ENCODE data around the gene CSAG3. TPM values are rescaled to one million over a fixed set of nuclear protein-coding genes. Genes with fewer than 3 reads are reported as not detected.
"Not testable (repeated sequence)": the region's sequence is repeated elsewhere in the genome, so short reads cannot be mapped to it uniquely, and the experiment has no call there.

The CSAG3 gene
- total RNA-seq = not detected in 2 replicates
- long read RNA-seq = 0 reads

DNA sequence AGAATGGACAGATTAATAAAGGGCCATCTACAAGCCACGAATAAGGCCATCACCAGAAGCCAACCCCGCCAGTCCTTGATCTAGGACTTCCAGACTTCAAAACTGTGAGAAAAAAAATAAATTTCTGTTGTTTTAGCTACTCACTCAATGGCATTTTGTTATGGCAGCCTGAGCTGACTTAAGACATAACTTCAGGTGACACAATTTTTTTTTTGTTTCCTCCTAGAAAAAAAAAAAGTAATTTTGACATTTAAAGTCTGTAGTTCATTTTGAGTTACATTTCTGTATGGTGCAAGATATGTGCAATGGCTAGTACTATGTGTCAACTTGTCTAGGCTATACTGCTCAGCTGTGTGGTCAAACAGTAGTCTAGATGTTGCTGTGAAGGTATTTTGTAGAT is at the start of gene CSAG3:
Gene CSAG3, plus strand, starts transcription at position 301 of the 400 bp plus-strand sequence.
- H3K27ac Mint-ChIP-seq (ENCODE audit: unreplicated experiment); H3K9me3 Mint-ChIP-seq; H3K4me3 Mint-ChIP-seq; DNase-seq (ENCODE audit: low read depth, low spot score); H3K36me3 Mint-ChIP-seq (ENCODE audit: low read depth); H3K4me1 Mint-ChIP-seq; H3K27me3 Mint-ChIP-seq (ENCODE audit: low read depth): not testable (repeated sequence)

DNA sequence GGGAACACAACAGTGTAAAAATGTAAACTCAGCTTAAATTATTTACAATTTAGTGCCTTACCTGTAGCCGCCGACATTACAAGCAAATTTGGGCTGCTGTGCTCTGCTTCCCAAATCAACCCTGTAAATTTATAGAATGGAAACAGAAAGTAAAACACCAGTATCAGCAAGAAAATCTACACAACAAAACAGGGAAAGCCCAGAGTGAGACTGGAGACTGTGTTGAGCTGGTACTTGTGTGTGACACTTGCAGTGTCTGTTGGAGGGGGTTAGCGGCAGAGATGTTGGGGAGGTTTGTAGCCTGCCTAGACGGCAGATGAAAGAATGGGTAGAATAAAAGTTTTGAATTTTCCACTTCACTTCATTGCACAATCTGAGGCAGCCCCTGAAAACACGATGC is 45.8 kb upstream of the CSAG3 start:
- not testable (repeated sequence) for H3K27me3 Mint-ChIP-seq (ENCODE audit: low read depth); H3K4me3 Mint-ChIP-seq; H3K36me3 Mint-ChIP-seq (ENCODE audit: low read depth); H3K4me1 Mint-ChIP-seq; H3K9me3 Mint-ChIP-seq; H3K27ac Mint-ChIP-seq (ENCODE audit: unreplicated experiment); DNase-seq (ENCODE audit: low read depth, low spot score)

- not testable (repeated sequence) for H3K27me3 Mint-ChIP-seq (ENCODE audit: low read depth); H3K4me3 Mint-ChIP-seq; H3K4me1 Mint-ChIP-seq; H3K27ac Mint-ChIP-seq (ENCODE audit: unreplicated experiment); H3K36me3 Mint-ChIP-seq (ENCODE audit: low read depth); H3K9me3 Mint-ChIP-seq; DNase-seq (ENCODE audit: low read depth, low spot score)
These were observed 44.9 kb upstream of the CSAG3 start, which contains the start of gene MAGEA2B for GRCh38 chrX:152713815-152714787. Gene MAGEA2B, plus strand, starts transcription at chrX:152714628. Its CDS starts 2,479 bp downstream, at chrX:152717107.

- no peak for DNase-seq (ENCODE audit: low read depth, low spot score)
- H3K27me3 Mint-ChIP-seq (ENCODE audit: low read depth) = peaks cover 5% of the 10 kb centered on the region
- no peaks in the 10 kb centered on the region for H3K4me1 Mint-ChIP-seq
- H3K36me3 Mint-ChIP-seq (ENCODE audit: low read depth) = peaks cover 2% of the 10 kb centered on the region
- TF ChIP-seq CTCF (conservative IDR thresholded peaks at IDR 0.05) = no peak
- H3K27ac Mint-ChIP-seq (ENCODE audit: unreplicated experiment) = no peak overlapping the region
- H3K4me3 Mint-ChIP-seq = no peak overlapping the region
- H3K9me3 Mint-ChIP-seq = peaks cover 6% of the 10 kb centered on the region
These were observed 33.6 kb upstream of the CSAG3 start for GRCh38 chrX:152725409-152725808.

GRCh38 chrX:152733261-152733975 is 25.6 kb upstream of the CSAG3 start, which contains the start of the genes CSAG1 and MAGEA12:
Gene CSAG1, minus strand, starts transcription at chrX:152733721. Its CDS starts 1,261 bp downstream, at chrX:152732460.
Gene MAGEA12, plus strand, starts transcription at chrX:152733757. Its CDS starts 2,405 bp downstream, at chrX:152736162.
- H3K9me3 Mint-ChIP-seq = peaks cover 8% of the 10 kb centered on the region
- DNase-seq (ENCODE audit: low read depth, low spot score) = no peak
- no peak within 1 kb of the TSS for H3K27ac Mint-ChIP-seq (ENCODE audit: unreplicated experiment)
- peaks cover 2% of the 10 kb centered on the region for H3K36me3 Mint-ChIP-seq (ENCODE audit: low read depth)
- TF ChIP-seq CTCF (conservative IDR thresholded peaks at IDR 0.05) = no peak
- no peak within 1 kb of the TSS for H3K4me3 Mint-ChIP-seq
- H3K4me1 Mint-ChIP-seq = peaks cover 4% of the 10 kb centered on the region
- H3K27me3 Mint-ChIP-seq (ENCODE audit: low read depth) = peaks cover 7% of the 10 kb centered on the region

GRCh38 chrX:152734143-152734858 is 24.7 kb upstream of the CSAG3 start:
- H3K36me3 Mint-ChIP-seq (ENCODE audit: low read depth); H3K27ac Mint-ChIP-seq (ENCODE audit: unreplicated experiment); H3K27me3 Mint-ChIP-seq (ENCODE audit: low read depth); H3K4me1 Mint-ChIP-seq; H3K9me3 Mint-ChIP-seq; DNase-seq (ENCODE audit: low read depth, low spot score); H3K4me3 Mint-ChIP-seq: not testable (repeated sequence)

DNA sequence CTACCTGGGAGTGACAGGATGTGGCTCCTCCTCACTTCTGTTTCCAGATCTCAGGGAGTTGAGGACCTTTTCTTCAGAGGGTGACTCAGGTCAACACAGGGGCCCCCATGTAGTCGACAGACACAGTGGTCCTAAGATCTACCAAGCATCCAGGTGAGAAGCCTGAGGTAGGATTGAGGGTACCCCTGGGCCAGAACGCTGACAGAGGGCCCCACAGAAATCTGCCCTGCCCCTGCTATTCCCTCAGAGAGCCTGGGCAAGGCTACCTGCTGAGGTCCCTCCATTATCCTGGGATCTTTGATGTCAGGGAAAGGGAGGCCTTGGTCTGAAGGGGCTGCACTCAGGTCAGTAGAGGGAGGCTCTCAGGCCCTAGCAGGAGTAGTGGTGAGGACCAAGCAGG is 23.9 kb upstream of the CSAG3 start:
- no peak for DNase-seq (ENCODE audit: low read depth, low spot score)
- peaks cover 5% of the 10 kb centered on the region for H3K9me3 Mint-ChIP-seq
- no peak for TF ChIP-seq CTCF (conservative IDR thresholded peaks at IDR 0.05)
- H3K27ac Mint-ChIP-seq (ENCODE audit: unreplicated experiment) = no peak overlapping the region
- H3K36me3 Mint-ChIP-seq (ENCODE audit: low read depth) = no peaks in the 10 kb centered on the region
- peaks cover 4% of the 10 kb centered on the region for H3K4me1 Mint-ChIP-seq
- no peak overlapping the region for H3K4me3 Mint-ChIP-seq
- peaks cover 4% of the 10 kb centered on the region for H3K27me3 Mint-ChIP-seq (ENCODE audit: low read depth)

Measured in neural crest cell (in vitro differentiated cells).